Left ventricle myocardium inferior (tissue), 1 donor: ENCODE results near the gene LYSMD4. TPM values are rescaled to one million over a fixed set of nuclear protein-coding genes. Genes with fewer than 3 reads are reported as not detected.
"Not testable (repeated sequence)": the region's sequence is repeated elsewhere in the genome, so short reads cannot be mapped to it uniquely, and the experiment has no call there.

ENCODE experiments used
- DNase-seq: peaks from one replicate; pipeline ENCODE4 v3.0.0-alpha.2; 2020
- H3K27ac ChIP-seq: fragments of 200-600 bp; replicated peaks from 2 replicates; pipeline ENCODE4 v1.8.0; 2021
- H3K27me3 ChIP-seq: fragments of 200-600 bp; 2 replicates; pipeline ENCODE4 v1.8.0; 2021; ENCODE audit warnings: low read depth
- H3K36me3 ChIP-seq: fragments of 200-600 bp; 2 replicates; pipeline ENCODE4 v1.8.0; 2021
- H3K4me1 ChIP-seq: fragments of 200-600 bp; 2 replicates; pipeline ENCODE4 v1.8.0; 2021
- H3K4me3 ChIP-seq: fragments of 200-600 bp; 2 replicates; pipeline ENCODE4 v1.8.0; 2021; ENCODE audit warnings: mild to moderate bottlenecking, moderate library complexity
- H3K9me3 ChIP-seq: fragments of 200-600 bp; replicated peaks from 2 replicates; pipeline ENCODE4 v1.8.0; 2021
- intact Hi-C: fragments of 100-400 bp; cut with micrococcal nuclease; formaldehyde crosslinking; loops from one replicate; pipeline ENCODE4 v1.11.0; 2022
- total RNA-seq: library from RNA; stranded (reverse); fragmentation: NEBNext Ultra II Directional; extraction: Animal tissue kit (Norgen Biotek cat#: 25700); gene quantifications from one replicate; pipeline ENCODE4 v1.2.1, GENCODE V29; 2021
- TF ChIP-seq, protein P1 (sequence below): fragments of 200-600 bp; IDR thresholded peaks from 2 replicates; pipeline ENCODE4 v1.8.0; 2021; ENCODE audit warnings: antibody characterized with exemption, mild to moderate bottlenecking, borderline replicate concordance
- donor health status: DM: no; HTN: yes; CAD: no; lungs with severe emphysema.

LYSMD4 gene
- total RNA-seq, 1 donor from 2014 or later: 9.8 TPM

DNA sequence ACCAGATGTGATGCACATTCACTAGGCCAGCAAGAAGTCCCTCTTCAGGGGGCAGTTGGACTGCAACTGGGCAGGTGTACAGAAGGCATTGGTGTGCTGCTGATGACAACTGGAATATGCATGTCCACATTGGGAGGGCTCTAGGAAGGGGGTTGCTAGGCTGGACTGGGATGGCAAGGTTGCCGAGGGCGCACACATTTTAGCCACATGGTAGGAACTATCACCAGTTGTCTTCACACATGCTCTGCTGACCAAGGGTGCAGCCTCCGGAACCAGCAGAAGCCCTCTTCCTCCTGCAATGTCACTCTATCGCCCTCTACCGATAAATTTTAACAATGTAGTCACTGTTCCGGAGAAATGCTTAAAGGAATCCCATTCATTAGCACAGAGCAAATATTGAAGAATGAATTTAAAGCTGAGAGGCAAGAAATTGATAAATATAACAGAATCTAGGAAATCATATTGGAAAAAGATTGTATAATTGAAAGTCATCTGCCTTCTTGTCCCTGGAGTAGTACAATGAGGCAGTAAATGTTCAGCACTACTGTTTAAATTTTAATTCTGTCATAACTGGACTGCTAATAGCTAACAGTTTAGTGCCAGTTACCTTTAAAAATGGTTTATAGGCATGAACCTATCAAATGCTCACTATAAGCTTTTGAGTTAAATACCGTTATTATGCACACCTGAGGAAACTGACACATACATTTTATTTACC is 22.6 kb upstream of the LYSMD4 start:
- no peak overlapping the region for H3K4me3 ChIP-seq
- TF ChIP-seq, protein P1, sequence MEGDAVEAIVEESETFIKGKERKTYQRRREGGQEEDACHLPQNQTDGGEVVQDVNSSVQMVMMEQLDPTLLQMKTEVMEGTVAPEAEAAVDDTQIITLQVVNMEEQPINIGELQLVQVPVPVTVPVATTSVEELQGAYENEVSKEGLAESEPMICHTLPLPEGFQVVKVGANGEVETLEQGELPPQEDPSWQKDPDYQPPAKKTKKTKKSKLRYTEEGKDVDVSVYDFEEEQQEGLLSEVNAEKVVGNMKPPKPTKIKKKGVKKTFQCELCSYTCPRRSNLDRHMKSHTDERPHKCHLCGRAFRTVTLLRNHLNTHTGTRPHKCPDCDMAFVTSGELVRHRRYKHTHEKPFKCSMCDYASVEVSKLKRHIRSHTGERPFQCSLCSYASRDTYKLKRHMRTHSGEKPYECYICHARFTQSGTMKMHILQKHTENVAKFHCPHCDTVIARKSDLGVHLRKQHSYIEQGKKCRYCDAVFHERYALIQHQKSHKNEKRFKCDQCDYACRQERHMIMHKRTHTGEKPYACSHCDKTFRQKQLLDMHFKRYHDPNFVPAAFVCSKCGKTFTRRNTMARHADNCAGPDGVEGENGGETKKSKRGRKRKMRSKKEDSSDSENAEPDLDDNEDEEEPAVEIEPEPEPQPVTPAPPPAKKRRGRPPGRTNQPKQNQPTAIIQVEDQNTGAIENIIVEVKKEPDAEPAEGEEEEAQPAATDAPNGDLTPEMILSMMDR: peak; percentile 93
- H3K4me1 ChIP-seq: no peaks in the 10 kb centered on the region
- no peaks in the 10 kb centered on the region for H3K9me3 ChIP-seq
- no peaks in the 10 kb centered on the region for H3K27me3 ChIP-seq
- intact Hi-C loops: loop anchor here (10.0 kb wide), 1 partner anchor 471 kb away; no protein-coding TSS in a partner anchor
- no peak overlapping the region for H3K27ac ChIP-seq
- H3K36me3 ChIP-seq: no peaks in the 10 kb centered on the region
- DNase-seq: no peak

DNA sequence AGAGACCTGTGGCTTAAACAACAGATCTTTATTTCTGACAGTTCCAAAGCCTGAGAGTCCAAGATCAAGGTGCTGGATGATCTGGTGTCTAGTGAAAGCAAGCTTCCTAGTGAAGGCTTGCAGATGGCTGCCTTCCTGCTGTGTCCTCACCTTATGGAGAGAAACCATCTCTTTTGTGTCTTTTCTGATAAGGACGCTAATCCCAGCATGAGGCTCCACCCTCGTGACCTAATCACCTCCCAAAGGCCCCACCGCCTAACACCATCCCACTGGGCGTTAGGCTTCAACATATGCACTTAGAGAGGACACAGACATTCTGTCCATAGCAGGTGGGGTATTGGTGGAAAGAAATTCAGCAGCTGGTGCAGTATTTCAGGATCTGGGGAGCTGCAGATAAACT is 19.8 kb upstream of the LYSMD4 start:
- intact Hi-C loops: loop anchor here (10.0 kb wide), 1 partner anchor 468 kb away; no protein-coding TSS in a partner anchor
- Histone ChIP-seq H3K9me3 (no peaks in the 10 kb centered on the region), H3K27me3 (no peaks in the 10 kb centered on the region), H3K4me3 (no peak overlapping the region), H3K36me3 (no peaks in the 10 kb centered on the region), H3K4me1 (peaks cover 4% of the 10 kb centered on the region), H3K27ac (no peak overlapping the region)
- DNase-seq: no peak
- TF ChIP-seq, protein P1: no peak

DNA sequence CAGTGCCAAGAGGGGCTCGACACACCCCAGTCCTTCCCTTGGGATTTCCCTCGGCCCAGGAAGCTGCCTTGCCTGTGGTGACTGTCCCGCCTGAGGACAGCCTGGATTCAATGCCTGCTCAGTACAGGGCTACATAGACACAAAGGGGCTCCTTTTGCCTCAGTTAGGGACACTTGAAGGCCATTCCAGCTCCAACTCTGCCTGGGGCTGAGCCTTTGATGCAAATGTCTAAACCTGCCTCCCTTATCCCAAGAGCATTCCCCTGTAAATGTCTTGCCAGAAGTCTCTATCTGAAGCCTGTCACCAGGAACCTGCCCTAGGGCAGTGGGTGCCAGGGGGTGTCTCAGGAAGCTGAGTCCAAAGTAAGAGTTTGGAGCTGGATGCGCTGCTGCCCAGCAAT is 19.3 kb upstream of the LYSMD4 start:
- TF ChIP-seq, protein P1: no peak
- no peak for DNase-seq
- no peak overlapping the region for H3K4me3 ChIP-seq
- no peak overlapping the region for H3K27ac ChIP-seq
- no peaks in the 10 kb centered on the region for H3K9me3 ChIP-seq
- no peaks in the 10 kb centered on the region for H3K36me3 ChIP-seq
- peaks cover 4% of the 10 kb centered on the region for H3K4me1 ChIP-seq
- intact Hi-C loops: loop anchor here (10.0 kb wide), 1 partner anchor 468 kb away; no protein-coding TSS in a partner anchor
- no peaks in the 10 kb centered on the region for H3K27me3 ChIP-seq

DNA sequence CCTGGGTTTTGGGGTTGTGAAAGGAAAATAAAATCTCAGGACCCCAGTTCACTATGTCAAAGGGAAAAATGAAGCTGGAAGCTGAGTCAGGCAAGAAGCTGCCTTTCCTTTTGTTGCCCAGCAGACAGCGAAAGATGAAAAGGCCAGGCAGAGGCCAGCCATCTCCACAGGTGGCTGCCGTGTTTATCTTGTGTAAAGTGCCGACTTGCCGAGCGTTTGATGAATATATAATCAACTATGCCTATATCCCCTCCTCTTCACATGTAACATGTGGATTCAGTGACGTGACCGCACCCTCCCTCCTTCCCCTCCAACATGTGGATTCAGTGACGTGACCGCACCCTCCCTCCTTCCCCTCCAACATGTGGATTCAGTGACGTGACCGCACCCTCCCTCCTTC is 17.1 kb upstream of the LYSMD4 start:
- H3K4me3 ChIP-seq, H3K27ac ChIP-seq, H3K9me3 ChIP-seq, DNase-seq, H3K27me3 ChIP-seq, H3K4me1 ChIP-seq, H3K36me3 ChIP-seq: not testable (repeated sequence)
- intact Hi-C loops: loop anchor here (10.0 kb wide), 1 partner anchor 466 kb away; no protein-coding TSS in a partner anchor

DNA sequence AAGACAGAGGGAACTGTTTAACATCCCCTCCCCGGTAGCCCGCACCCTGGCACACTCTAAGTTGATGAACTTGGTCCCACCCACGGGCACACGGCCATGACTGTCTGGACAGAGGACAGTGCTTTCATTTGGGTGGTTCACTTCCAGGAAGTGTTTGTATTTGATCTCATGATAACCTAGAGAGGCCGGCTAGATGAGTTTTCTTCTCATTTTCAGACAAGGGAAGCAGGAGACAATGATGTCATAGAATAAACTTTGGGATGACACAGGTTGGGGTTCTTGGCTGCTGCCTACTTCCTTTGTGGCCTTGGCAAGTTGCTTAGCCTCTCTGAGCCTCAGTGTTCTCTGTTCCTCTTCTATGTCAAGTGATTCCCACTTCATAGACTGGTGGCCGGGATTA is 16.1 kb upstream of the LYSMD4 start:
- intact Hi-C loops: no loop called here
- Histone ChIP-seq H3K27me3 (no peaks in the 10 kb centered on the region), H3K36me3 (no peaks in the 10 kb centered on the region), H3K9me3 (no peaks in the 10 kb centered on the region), H3K4me3 (no peak overlapping the region), H3K27ac (peak overlapping the region; percentile 48), H3K4me1 (peaks cover 4% of the 10 kb centered on the region)
- TF ChIP-seq, protein P1: no peak
- no peak for DNase-seq

DNA sequence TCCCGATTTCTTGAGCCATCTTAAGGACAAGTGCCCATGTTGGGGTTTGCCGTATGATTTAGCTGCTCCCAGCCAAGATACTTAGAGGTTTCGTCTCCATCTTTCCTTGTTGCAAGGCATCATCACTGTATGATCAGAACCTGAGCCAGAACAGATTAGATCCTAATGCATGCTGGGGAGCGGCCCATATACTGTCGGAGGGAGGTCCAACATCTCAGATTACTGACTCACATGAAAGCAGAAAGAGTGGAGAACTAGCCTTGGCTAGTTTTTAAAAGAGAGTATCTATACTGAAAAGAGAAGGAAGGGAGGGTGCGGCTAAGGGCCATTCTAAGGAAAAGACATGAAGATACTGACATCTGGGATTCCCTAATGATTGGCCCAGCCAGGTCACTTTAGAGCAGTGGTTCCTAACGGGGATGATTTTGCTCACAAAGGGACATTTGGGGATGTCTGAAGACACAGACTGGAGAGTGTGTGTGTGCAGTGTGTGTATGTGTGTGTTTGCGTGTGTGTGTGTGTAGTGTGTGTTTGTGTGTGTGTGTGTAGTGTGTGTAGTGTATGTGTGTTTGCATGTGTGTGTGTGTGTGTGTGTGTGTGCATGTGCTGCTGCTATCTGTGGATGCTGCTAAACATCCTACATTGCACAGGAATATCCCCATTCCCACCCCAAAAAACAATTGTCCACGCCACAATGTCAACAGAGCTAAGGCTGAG is 12.3 kb upstream of the LYSMD4 start:
- Histone ChIP-seq H3K36me3 (no peaks in the 10 kb centered on the region), H3K4me1 (peaks cover 4% of the 10 kb centered on the region), H3K27ac (no peak overlapping the region), H3K27me3 (no peaks in the 10 kb centered on the region), H3K4me3 (no peak overlapping the region), H3K9me3 (no peaks in the 10 kb centered on the region)
- no peak for DNase-seq
- TF ChIP-seq, protein P1: no peak
- intact Hi-C loops: no loop called here
